WTC11 (cell line): ENCODE data around the gene KRT86.

Experiments
- FOXP1 ChIP-seq: sonication (generic); formaldehyde crosslinking; IDR thresholded peaks from 2 replicates; pipeline ENCODE4 v1.8.0; 2022; ENCODE audit warnings: missing genetic modification reagents, mild to moderate bottlenecking, moderate library complexity, borderline replicate concordance
- HMGA2 ChIP-seq: fragments of 250-450 bp; sonication (Bioruptor Pico); IDR thresholded peaks from 2 replicates; pipeline ENCODE4 v1.4.0; 2021; ENCODE audit warnings: mild to moderate bottlenecking, moderate library complexity
- PRRX2 ChIP-seq: fragments of 250-450 bp; sonication (Bioruptor Pico); IDR thresholded peaks from 2 replicates; pipeline ENCODE4 v1.8.0; 2021; ENCODE audit warnings: mild to moderate bottlenecking
- RELA ChIP-seq: sonication (generic); formaldehyde crosslinking; IDR thresholded peaks from 2 replicates; pipeline ENCODE4 v1.8.1; 2022; ENCODE audit warnings: missing genetic modification reagents, mild to moderate bottlenecking, borderline replicate concordance
- TF ChIP-seq, protein P1 (sequence below): fragments of 200-600 bp; IDR thresholded peaks from 2 replicates; pipeline ENCODE4 v1.8.0; 2022; ENCODE audit warnings: antibody characterized with exemption

DNA sequence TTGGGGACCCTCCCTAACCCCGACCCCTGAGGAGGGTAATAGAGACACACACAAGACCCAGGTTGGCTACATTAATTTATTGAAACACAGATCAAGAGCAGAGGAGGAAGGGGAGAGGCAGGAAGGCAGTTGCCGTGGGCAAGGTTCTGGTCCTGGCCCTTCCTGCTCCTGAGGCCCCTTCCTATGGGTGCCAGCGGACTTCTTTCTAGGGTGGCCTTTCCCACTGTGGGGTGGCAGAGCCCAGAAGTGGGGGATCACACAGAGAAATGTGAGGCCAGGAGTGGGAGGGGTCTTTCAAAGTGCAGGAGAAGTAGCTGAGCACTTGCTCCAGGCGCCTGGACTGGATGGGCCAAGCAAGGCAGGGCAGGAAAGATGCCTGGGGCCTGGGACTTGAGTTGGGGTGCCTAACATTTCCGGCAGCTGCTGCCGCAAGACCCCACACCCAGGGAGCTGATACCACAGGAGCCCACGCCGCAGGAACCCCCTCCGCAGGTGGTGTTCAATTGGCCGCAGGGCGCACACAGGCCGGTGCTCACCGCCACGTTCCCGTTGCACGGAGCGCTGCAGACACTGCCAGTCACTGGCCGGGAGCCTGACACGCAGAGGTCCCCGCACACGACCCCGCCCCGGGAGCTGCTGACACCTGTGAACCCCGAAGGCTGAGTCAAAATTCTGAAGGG lies 11.5 kb downstream of the KRT86 start:
- TF ChIP-seq, protein P1, sequence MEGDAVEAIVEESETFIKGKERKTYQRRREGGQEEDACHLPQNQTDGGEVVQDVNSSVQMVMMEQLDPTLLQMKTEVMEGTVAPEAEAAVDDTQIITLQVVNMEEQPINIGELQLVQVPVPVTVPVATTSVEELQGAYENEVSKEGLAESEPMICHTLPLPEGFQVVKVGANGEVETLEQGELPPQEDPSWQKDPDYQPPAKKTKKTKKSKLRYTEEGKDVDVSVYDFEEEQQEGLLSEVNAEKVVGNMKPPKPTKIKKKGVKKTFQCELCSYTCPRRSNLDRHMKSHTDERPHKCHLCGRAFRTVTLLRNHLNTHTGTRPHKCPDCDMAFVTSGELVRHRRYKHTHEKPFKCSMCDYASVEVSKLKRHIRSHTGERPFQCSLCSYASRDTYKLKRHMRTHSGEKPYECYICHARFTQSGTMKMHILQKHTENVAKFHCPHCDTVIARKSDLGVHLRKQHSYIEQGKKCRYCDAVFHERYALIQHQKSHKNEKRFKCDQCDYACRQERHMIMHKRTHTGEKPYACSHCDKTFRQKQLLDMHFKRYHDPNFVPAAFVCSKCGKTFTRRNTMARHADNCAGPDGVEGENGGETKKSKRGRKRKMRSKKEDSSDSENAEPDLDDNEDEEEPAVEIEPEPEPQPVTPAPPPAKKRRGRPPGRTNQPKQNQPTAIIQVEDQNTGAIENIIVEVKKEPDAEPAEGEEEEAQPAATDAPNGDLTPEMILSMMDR: no peak
- TF ChIP-seq FOXP1 (CRISPR knock-in tag) (no peak), RELA (no peak), PRRX2 (CRISPR knock-in tag) (no peak), HMGA2 (no peak)
